HepG2 (cell line): ENCODE measurements around the gene ATR.

Source experiments
- ADNP ChIP-seq: sonication (generic); formaldehyde crosslinking; IDR thresholded peaks from 2 replicates; pipeline ENCODE4 v1.4.0; 2020; ENCODE audit warnings: missing genetic modification reagents
- CTCF ChIP-seq: sonication (generic); formaldehyde crosslinking; IDR thresholded peaks from 2 replicates; pipeline ENCODE4 v1.5.0; 2020; ENCODE audit warnings: mild to moderate bottlenecking, missing genetic modification reagents, moderate library complexity
- EZH2 ChIP-seq: conservative IDR thresholded peaks from 2 replicates; pipeline ENCODE4 v1.6.1; 2012; ENCODE audit warnings: mild to moderate bottlenecking, low read depth, low read length, moderate library complexity
- FOXK1 ChIP-seq: sonication (generic); formaldehyde crosslinking; IDR thresholded peaks from 2 replicates; pipeline ENCODE4 v1.4.0; 2020; ENCODE audit warnings: low read depth, missing genetic modification reagents, borderline replicate concordance
- MYC ChIP-seq: sonication (generic); formaldehyde crosslinking; IDR thresholded peaks from 2 replicates; pipeline ENCODE4 v1.9.0; 2021; ENCODE audit warnings: missing genetic modification reagents, borderline replicate concordance
- PAX8 ChIP-seq: sonication (generic); formaldehyde crosslinking; IDR thresholded peaks from 2 replicates; pipeline ENCODE4 v1.8.0; 2022; ENCODE audit warnings: mild to moderate bottlenecking, missing genetic modification reagents, borderline replicate concordance
- PAXIP1 ChIP-seq: sonication (generic); formaldehyde crosslinking; conservative IDR thresholded peaks from 2 replicates; pipeline ENCODE4 v1.4.0; 2020; ENCODE audit warnings: mild to moderate bottlenecking, missing genetic modification reagents, moderate library complexity
- SP2 ChIP-seq: sonication (generic); formaldehyde crosslinking; IDR thresholded peaks from 2 replicates; pipeline ENCODE4 v1.5.1; 2020; ENCODE audit warnings: mild to moderate bottlenecking, missing genetic modification reagents
- TARDBP ChIP-seq: sonication (generic); formaldehyde crosslinking; IDR thresholded peaks from 2 replicates; pipeline ENCODE4 v1.8.0; 2022; ENCODE audit warnings: mild to moderate bottlenecking, missing genetic modification reagents
- TCF7 ChIP-seq: sonication (generic); IDR thresholded peaks from 2 replicates; pipeline ENCODE4 v1.6.1; 2016; ENCODE audit warnings: antibody characterized with exemption, low read depth
- ZBTB1 ChIP-seq: sonication (generic); formaldehyde crosslinking; IDR thresholded peaks from 2 replicates; pipeline ENCODE4 v1.4.0; 2020; ENCODE audit warnings: missing genetic modification reagents, borderline replicate concordance
- ZHX1 ChIP-seq: sonication (generic); formaldehyde crosslinking; IDR thresholded peaks from 2 replicates; pipeline ENCODE4 v1.8.1; 2022; ENCODE audit warnings: low read depth, mild to moderate bottlenecking, missing genetic modification reagents
- ZNF354B ChIP-seq: sonication (generic); formaldehyde crosslinking; IDR thresholded peaks from 2 replicates; pipeline ENCODE4 v1.8.0; 2022; ENCODE audit warnings: mild to moderate bottlenecking, missing genetic modification reagents
- TF ChIP-seq, protein P1 (sequence below): sonication (generic); formaldehyde crosslinking; IDR thresholded peaks from 2 replicates; pipeline ENCODE4 v1.4.0; 2020; ENCODE audit warnings: missing genetic modification reagents

DNA sequence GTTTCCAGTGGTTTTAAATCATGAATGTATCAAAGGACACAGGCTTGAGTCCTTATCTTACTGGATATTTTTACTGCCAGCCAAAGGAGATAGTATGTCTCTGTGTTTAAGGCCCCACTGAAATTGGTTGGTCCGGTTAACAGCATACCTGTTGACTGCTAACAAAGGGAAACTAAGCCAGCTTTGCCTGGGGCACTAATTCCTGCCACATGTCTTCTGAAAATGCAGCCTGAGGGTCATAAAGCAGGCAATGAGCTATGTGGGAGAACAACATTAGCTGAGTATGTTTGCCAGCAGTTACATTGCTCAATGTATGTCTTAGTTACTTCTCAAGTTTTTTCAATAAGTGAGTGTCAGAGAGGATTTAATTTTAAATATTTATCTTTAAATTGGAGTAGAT is 30.1 kb upstream of the ATR start:
- TF ChIP-seq FOXK1 (CRISPR knock-in tag) (no peak), PAXIP1 (CRISPR knock-in tag) (no peak), PAX8 (CRISPR knock-in tag) (no peak), CTCF (CRISPR knock-in tag) (no peak), ZBTB1 (CRISPR knock-in tag) (no peak), ZHX1 (CRISPR knock-in tag) (no peak), ZNF354B (no peak), TARDBP (CRISPR knock-in tag) (no peak), MYC (CRISPR knock-in tag) (no peak), SP2 (CRISPR knock-in tag) (no peak), TCF7 (no peak), ADNP (CRISPR knock-in tag) (no peak), EZH2 (no peak)
- TF ChIP-seq, protein P1, sequence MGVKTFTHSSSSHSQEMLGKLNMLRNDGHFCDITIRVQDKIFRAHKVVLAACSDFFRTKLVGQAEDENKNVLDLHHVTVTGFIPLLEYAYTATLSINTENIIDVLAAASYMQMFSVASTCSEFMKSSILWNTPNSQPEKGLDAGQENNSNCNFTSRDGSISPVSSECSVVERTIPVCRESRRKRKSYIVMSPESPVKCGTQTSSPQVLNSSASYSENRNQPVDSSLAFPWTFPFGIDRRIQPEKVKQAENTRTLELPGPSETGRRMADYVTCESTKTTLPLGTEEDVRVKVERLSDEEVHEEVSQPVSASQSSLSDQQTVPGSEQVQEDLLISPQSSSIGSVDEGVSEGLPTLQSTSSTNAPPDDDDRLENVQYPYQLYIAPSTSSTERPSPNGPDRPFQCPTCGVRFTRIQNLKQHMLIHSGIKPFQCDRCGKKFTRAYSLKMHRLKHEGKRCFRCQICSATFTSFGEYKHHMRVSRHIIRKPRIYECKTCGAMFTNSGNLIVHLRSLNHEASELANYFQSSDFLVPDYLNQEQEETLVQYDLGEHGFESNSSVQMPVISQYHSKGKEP (CRISPR knock-in tag): no peak
